ENCODE measurements around the gene IRGC.
A peak's percentile ranks its signal among the peaks of the same experiment; 100 is the strongest.
"Not testable (repeated sequence)": the region's sequence is repeated elsewhere in the genome, so short reads cannot be mapped to it uniquely, and the experiment has no call there.

IRGC gene

GRCh38 chr19:43759515-43759914 lies 43.6 kb downstream of the IRGC start:
- no peak for DNase-seq

GRCh38 chr19:43760941-43761340 lies 45.1 kb downstream of the IRGC start:
- no peak for DNase-seq

GRCh38 chr19:43762814-43763213 lies 46.9 kb downstream of the IRGC start:
- no peak for DNase-seq

GRCh38 chr19:43763473-43763939 lies 47.6 kb downstream of the IRGC start:
- no peak for DNase-seq

- not testable (repeated sequence) for DNase-seq
These were observed 48.8 kb downstream of the IRGC start for GRCh38 chr19:43764684-43765083.

GRCh38 chr19:43765109-43765876 lies 49.4 kb downstream of the IRGC start:
- DNase-seq, result peak; percentile 57

GRCh38 chr19:43766755-43767043 lies 50.8 kb downstream of the IRGC start:
- no peak for DNase-seq

- DNase-seq, result no peak
These were observed 51.4 kb downstream of the IRGC start for GRCh38 chr19:43767316-43767715.

- no peak for DNase-seq
These were observed 51.9 kb downstream of the IRGC start for GRCh38 chr19:43767818-43768217.

- no peak for DNase-seq
These were observed 52.6 kb downstream of the IRGC start for GRCh38 chr19:43768273-43769050.

- no peak for DNase-seq
These were observed 53.4 kb downstream of the IRGC start for GRCh38 chr19:43769256-43769655.

Data from right forelimb (tissue), 1 donor.